Caco-2 (cell line): ENCODE data around the gene KLK8. TPM values are rescaled to one million over a fixed set of nuclear protein-coding genes. Genes with fewer than 3 reads are reported as not detected.
A peak's percentile ranks its signal among the peaks of the same experiment; 100 is the strongest.

Experiments
- BruUV-seq: library from RNA; stranded (reverse); fragments of 400-500 nt; replicated peaks from 2 replicates; lab custom pipeline; 2021; lab: Mats Ljungman, UMichigan
- CTCF ChIA-PET: fragments of 300-600 bp; sonication (Branson Sonifier 250); formaldehyde crosslinking; loops from one replicate; lab custom pipeline; 2022; ENCODE audit warnings: antibody characterized with exemption; lab: Charles Lee
- POLR2A ChIA-PET: fragments of 300-600 bp; sonication (Branson Sonifier 250); formaldehyde crosslinking; loops from one replicate; lab custom pipeline; 2022; ENCODE audit warnings: antibody characterized with exemption; lab: Charles Lee
- DNase-seq, 2 experiments: peaks; one replicate each; pipeline versions ENCODE4 v3.0.0 to v3.0.0-alpha.2; 2020 to 2022
- H3K27me3 ChIP-seq: replicated peaks from 2 replicates; pipeline ENCODE4 v1.6.0; 2011; ENCODE audit warnings: low read length; ENCODE audit not compliant: control insufficient read depth, insufficient read depth
- H3K36me3 ChIP-seq: 2 replicates; pipeline ENCODE4 v1.5.1; 2011; ENCODE audit warnings: low read length; ENCODE audit not compliant: control insufficient read depth, insufficient read depth
- H3K4me1 ChIP-seq: fragments of 250-450 bp; sonication (Bioruptor Pico); 2 replicates; pipeline ENCODE4 v1.5.1; 2020; ENCODE audit warnings: mild to moderate bottlenecking
- H3K4me3 ChIP-seq: 2 replicates; pipeline ENCODE4 v1.5.1; 2011; ENCODE audit warnings: low read depth, mild to moderate bottlenecking, control low read depth, low read length
- H3K9me3 ChIP-seq: fragments of 250-450 bp; sonication (Bioruptor Pico); 2 replicates; pipeline ENCODE4 v1.5.1; 2020; ENCODE audit warnings: mild to moderate bottlenecking, moderate library complexity
- H3K27ac Mint-ChIP-seq: one replicate; pipeline ENCODE4 v1.8.0; 2022; ENCODE audit warnings: mixed read lengths; ENCODE audit not compliant: unreplicated experiment
- H3K27me3 Mint-ChIP-seq: one replicate; pipeline ENCODE4 v1.8.0; 2022; ENCODE audit warnings: mixed read lengths; ENCODE audit not compliant: insufficient read depth, unreplicated experiment
- H3K36me3 Mint-ChIP-seq: one replicate; pipeline ENCODE4 v1.8.0; 2022; ENCODE audit warnings: mild to moderate bottlenecking, mixed read lengths; ENCODE audit not compliant: insufficient read depth, unreplicated experiment
- H3K4me1 Mint-ChIP-seq: one replicate; pipeline ENCODE4 v1.8.0; 2022; ENCODE audit warnings: low read depth, mixed read lengths; ENCODE audit not compliant: unreplicated experiment
- H3K4me3 Mint-ChIP-seq: one replicate; pipeline ENCODE4 v1.8.0; 2022; ENCODE audit warnings: mild to moderate bottlenecking, moderate library complexity, mixed read lengths; ENCODE audit not compliant: unreplicated experiment
- H3K9me3 Mint-ChIP-seq: one replicate; pipeline ENCODE4 v1.8.0; 2022; ENCODE audit warnings: mixed read lengths; ENCODE audit not compliant: unreplicated experiment
- intact Hi-C: fragments of 100-400 bp; cut with micrococcal nuclease; formaldehyde crosslinking; loops from one replicate; pipeline ENCODE4 v1.10.0; 2022; ENCODE audit not compliant: unreplicated experiment
- total RNA-seq: library from RNA; stranded (reverse); gene quantifications from 2 replicates; pipeline ENCODE4 v1.2.3, GENCODE V29; 2022
- TF ChIP-seq, protein P1 (sequence below), 2 experiments: fragments of 200-600 bp in 1 of 2; IDR thresholded peaks; 1 replicate in 1 of 2; 2 replicates in 1 of 2; pipeline versions ENCODE4 v1.5.1 to v1.8.0; 2011 to 2022; ENCODE audit warnings: antibody characterized with exemption in 1 of 2, control low read depth in 1 of 2, inconsistent platforms in 1 of 2, low read depth in 1 of 2, low read length in 1 of 2, mild to moderate bottlenecking in 1 of 2, moderate library complexity in 1 of 2; ENCODE audit not compliant: insufficient read depth in 1 of 2, severe bottlenecking in 1 of 2, unreplicated experiment in 1 of 2

Gene KLK8
- total RNA-seq, 1 experiment from 2014 or later, result 1.7 TPM

DNA sequence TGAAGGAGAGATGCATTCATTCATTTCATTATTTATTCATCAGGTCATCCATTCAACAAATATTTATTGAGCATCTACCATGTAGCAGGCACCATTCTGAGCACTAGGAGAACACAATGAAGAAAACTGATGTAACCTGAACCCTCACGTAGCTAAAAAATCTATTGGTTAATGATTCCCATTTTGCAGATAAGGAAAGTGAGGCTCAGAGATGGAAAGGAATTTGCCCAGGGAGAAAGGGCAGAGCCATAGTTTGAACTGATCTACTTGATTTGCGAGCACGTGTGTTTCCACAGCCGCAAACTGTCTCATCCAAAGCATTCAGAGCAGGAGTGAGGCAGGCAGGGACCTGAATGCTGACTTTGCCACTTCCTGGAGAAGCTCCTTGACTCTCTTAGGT, 2.7 kb downstream of the KLK8 start:
- TF ChIP-seq, protein P1, sequence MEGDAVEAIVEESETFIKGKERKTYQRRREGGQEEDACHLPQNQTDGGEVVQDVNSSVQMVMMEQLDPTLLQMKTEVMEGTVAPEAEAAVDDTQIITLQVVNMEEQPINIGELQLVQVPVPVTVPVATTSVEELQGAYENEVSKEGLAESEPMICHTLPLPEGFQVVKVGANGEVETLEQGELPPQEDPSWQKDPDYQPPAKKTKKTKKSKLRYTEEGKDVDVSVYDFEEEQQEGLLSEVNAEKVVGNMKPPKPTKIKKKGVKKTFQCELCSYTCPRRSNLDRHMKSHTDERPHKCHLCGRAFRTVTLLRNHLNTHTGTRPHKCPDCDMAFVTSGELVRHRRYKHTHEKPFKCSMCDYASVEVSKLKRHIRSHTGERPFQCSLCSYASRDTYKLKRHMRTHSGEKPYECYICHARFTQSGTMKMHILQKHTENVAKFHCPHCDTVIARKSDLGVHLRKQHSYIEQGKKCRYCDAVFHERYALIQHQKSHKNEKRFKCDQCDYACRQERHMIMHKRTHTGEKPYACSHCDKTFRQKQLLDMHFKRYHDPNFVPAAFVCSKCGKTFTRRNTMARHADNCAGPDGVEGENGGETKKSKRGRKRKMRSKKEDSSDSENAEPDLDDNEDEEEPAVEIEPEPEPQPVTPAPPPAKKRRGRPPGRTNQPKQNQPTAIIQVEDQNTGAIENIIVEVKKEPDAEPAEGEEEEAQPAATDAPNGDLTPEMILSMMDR (IDR thresholded peaks at IDR 0.05; ENCODE audit: insufficient read depth in 1 of 2, low read depth in 1 of 2, low read length in 1 of 2, severe bottlenecking in 1 of 2, unreplicated experiment in 1 of 2), result no peak
- no peaks in the 10 kb centered on the region for H3K27me3 Mint-ChIP-seq
- H3K36me3 Mint-ChIP-seq, result no peaks in the 10 kb centered on the region
- intact Hi-C loops, result no loop called here
- no peaks in the 10 kb centered on the region; the same call in 1 of the 2 replicates for H3K9me3 ChIP-seq
- H3K27me3 ChIP-seq, result no peaks in the 10 kb centered on the region
- no peaks in the 10 kb centered on the region for H3K4me1 Mint-ChIP-seq
- ChIA-PET POLR2A (interaction anchor here (0.6 kb wide), 1 partner anchor 10 kb away, joined by 6 read pairs; no protein-coding TSS in a partner anchor), CTCF (no interaction called here)
- H3K4me1 ChIP-seq, result no peaks in the 10 kb centered on the region
- BruUV-seq, result no TSS peak
- no peak overlapping the region for H3K4me3 Mint-ChIP-seq
- no peak overlapping the region for H3K4me3 ChIP-seq
- H3K27ac Mint-ChIP-seq, result no peak overlapping the region
- no peak for DNase-seq
- H3K9me3 Mint-ChIP-seq, result peaks cover 9% of the 10 kb centered on the region
- no peaks in the 10 kb centered on the region for H3K36me3 ChIP-seq

DNA sequence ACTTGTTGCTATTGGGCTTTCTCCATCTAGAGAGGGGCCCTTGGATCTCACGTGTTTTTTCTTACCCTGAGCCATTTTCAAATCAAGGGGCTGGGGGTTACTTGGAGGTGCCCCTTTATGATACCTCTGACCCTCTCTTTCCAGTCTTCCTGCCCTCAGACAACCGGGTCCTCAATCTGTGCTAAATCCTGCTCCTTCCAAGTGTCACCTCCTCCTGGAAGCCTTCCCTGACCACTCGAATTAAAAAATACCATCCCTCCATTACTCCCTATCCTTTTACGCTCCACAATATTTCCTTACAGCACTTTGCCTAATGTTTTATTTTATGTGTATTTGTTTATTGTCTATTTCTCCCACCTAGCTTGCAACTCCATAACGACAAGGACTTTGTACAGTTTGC, 3.3 kb downstream of the KLK8 start:
- Mint-ChIP-seq H3K27ac (no peak overlapping the region), H3K36me3 (no peaks in the 10 kb centered on the region), H3K9me3 (peaks cover 9% of the 10 kb centered on the region), H3K4me3 (no peak overlapping the region), H3K27me3 (no peaks in the 10 kb centered on the region), H3K4me1 (no peaks in the 10 kb centered on the region)
- TF ChIP-seq, protein P1 (IDR thresholded peaks at IDR 0.05; ENCODE audit: insufficient read depth in 1 of 2, low read depth in 1 of 2, low read length in 1 of 2, severe bottlenecking in 1 of 2, unreplicated experiment in 1 of 2), result no peak
- Histone ChIP-seq H3K4me1 (no peaks in the 10 kb centered on the region), H3K27me3 (no peaks in the 10 kb centered on the region), H3K36me3 (no peaks in the 10 kb centered on the region), H3K4me3 (no peak overlapping the region), H3K9me3 (no peaks in the 10 kb centered on the region; the same call in 1 of the 2 replicates)
- ChIA-PET POLR2A (no interaction called here), CTCF (no interaction called here)
- DNase-seq, result no peak
- intact Hi-C loops, result no loop called here
- BruUV-seq, result no TSS peak

DNA sequence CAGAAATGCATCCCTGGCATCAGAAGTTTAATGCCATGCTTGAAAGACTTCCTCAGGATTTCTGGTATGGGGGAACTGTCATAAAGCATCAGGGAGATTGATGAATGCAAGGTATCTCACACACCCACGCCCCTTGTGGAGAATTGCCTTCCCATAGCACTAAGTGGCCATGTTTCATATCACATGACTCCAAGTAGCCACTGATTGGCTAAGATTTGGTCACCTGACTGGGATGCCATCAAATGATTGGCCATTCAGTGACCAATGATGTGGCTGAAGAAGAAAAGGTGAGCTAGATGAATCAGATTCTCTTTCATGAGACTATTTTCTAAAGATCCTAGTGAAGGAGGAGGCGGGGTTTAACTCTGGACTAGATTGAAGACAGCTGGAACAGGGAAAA, 7.3 kb downstream of the KLK8 start:
- ChIA-PET POLR2A (no interaction called here), CTCF (no interaction called here)
- TF ChIP-seq, protein P1 (IDR thresholded peaks at IDR 0.05; ENCODE audit: insufficient read depth in 1 of 2, low read depth in 1 of 2, low read length in 1 of 2, severe bottlenecking in 1 of 2, unreplicated experiment in 1 of 2), result no peak
- Mint-ChIP-seq H3K27ac (no peak overlapping the region), H3K9me3 (peaks cover 9% of the 10 kb centered on the region), H3K36me3 (no peaks in the 10 kb centered on the region), H3K27me3 (peaks cover 9% of the 10 kb centered on the region), H3K4me3 (no peak overlapping the region), H3K4me1 (no peaks in the 10 kb centered on the region)
- Histone ChIP-seq H3K27me3 (no peaks in the 10 kb centered on the region), H3K4me3 (no peak overlapping the region), H3K4me1 (no peaks in the 10 kb centered on the region), H3K36me3 (no peaks in the 10 kb centered on the region), H3K9me3 (no peaks in the 10 kb centered on the region; the same call in 1 of the 2 replicates)
- intact Hi-C loops, result no loop called here
- peak in 1 of 2 experiments; percentile 24 for DNase-seq
- BruUV-seq, result no TSS peak
